ENCODE data around the gene SARS1. TPM values are rescaled to one million over a fixed set of nuclear protein-coding genes. Genes with fewer than 3 reads are reported as not detected.
A peak's percentile ranks its signal among the peaks of the same experiment; 100 is the strongest.

The SARS1 gene
- total RNA-seq, 1 donor from 2014 or later = 156 TPM

DNA sequence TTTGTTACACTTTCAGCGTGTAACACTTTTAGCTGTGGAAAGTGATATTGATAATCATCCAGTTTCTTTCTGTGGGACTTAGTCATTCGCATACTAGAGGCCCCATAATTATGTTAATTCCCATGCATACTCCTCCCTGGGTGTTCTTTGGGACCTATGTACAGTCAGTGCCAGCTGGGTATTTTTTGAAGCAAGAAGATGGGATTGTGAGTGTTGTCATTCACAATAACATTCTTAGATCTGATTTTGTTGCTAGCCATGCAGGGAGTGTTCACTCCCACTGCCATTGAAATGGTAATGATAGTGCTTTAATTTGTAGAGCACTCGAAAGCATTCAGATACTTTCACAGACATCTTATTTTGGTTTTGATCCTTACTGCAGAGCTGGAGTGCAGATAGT lies 11.6 kb downstream of the SARS1 start:
- peak overlapping the region; percentile 2 for H3K27ac Mint-ChIP-seq (ENCODE audit: unreplicated experiment)

GRCh38 chr1:109225711-109226445 lies 12.2 kb downstream of the SARS1 start:
- no peak for DNase-seq (ENCODE audit: low read depth, low spot score)
- no peaks in the 10 kb centered on the region for H3K27me3 Mint-ChIP-seq (ENCODE audit: low read depth)
- no peak overlapping the region for H3K27ac Mint-ChIP-seq (ENCODE audit: unreplicated experiment)
- no peak overlapping the region for H3K4me3 Mint-ChIP-seq
- peaks cover 53% of the 10 kb centered on the region for H3K4me1 Mint-ChIP-seq
- TF ChIP-seq, protein P1, sequence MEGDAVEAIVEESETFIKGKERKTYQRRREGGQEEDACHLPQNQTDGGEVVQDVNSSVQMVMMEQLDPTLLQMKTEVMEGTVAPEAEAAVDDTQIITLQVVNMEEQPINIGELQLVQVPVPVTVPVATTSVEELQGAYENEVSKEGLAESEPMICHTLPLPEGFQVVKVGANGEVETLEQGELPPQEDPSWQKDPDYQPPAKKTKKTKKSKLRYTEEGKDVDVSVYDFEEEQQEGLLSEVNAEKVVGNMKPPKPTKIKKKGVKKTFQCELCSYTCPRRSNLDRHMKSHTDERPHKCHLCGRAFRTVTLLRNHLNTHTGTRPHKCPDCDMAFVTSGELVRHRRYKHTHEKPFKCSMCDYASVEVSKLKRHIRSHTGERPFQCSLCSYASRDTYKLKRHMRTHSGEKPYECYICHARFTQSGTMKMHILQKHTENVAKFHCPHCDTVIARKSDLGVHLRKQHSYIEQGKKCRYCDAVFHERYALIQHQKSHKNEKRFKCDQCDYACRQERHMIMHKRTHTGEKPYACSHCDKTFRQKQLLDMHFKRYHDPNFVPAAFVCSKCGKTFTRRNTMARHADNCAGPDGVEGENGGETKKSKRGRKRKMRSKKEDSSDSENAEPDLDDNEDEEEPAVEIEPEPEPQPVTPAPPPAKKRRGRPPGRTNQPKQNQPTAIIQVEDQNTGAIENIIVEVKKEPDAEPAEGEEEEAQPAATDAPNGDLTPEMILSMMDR (conservative IDR thresholded peaks at IDR 0.05) = no peak
- H3K36me3 Mint-ChIP-seq (ENCODE audit: low read depth) = peaks cover 34% of the 10 kb centered on the region
- H3K9me3 Mint-ChIP-seq = no peaks in the 10 kb centered on the region

More for the DNA sequence above, 11.6 kb downstream of the SARS1 start:
- DNase-seq (ENCODE audit: low read depth, low spot score) = no peak
- H3K9me3 Mint-ChIP-seq = no peaks in the 10 kb centered on the region
- peaks cover 33% of the 10 kb centered on the region for H3K36me3 Mint-ChIP-seq (ENCODE audit: low read depth)
- peaks cover 50% of the 10 kb centered on the region for H3K4me1 Mint-ChIP-seq
- TF ChIP-seq, protein P1 (conservative IDR thresholded peaks at IDR 0.05) = no peak
- H3K27me3 Mint-ChIP-seq (ENCODE audit: low read depth) = no peaks in the 10 kb centered on the region
- no peak overlapping the region for H3K4me3 Mint-ChIP-seq

DNA sequence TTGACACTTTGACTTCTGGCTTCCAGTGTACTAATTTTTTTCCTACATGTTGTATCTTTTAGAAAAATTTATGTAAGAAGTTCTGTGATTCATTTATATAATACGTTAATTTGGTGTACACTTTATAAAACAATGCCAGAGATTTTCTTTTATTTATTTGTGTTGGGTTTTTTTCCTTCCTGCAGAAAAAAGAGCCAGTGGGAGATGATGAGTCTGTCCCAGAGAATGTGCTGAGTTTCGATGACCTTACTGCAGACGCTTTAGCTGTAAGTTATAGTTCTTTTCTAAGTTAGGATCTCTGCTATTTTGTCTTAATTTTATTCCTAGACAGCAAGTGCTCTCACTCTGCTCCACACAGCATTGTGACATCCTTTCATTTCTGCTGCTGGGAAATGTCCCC lies 14.4 kb downstream of the SARS1 start:
- H3K9me3 Mint-ChIP-seq = no peaks in the 10 kb centered on the region
- DNase-seq (ENCODE audit: low read depth, low spot score) = no peak
- H3K4me1 Mint-ChIP-seq = peaks cover 52% of the 10 kb centered on the region
- no peaks in the 10 kb centered on the region for H3K27me3 Mint-ChIP-seq (ENCODE audit: low read depth)
- H3K36me3 Mint-ChIP-seq (ENCODE audit: low read depth) = peaks cover 38% of the 10 kb centered on the region
- no peak overlapping the region for H3K27ac Mint-ChIP-seq (ENCODE audit: unreplicated experiment)
- TF ChIP-seq, protein P1 (conservative IDR thresholded peaks at IDR 0.05) = no peak
- H3K4me3 Mint-ChIP-seq = no peak overlapping the region

DNA sequence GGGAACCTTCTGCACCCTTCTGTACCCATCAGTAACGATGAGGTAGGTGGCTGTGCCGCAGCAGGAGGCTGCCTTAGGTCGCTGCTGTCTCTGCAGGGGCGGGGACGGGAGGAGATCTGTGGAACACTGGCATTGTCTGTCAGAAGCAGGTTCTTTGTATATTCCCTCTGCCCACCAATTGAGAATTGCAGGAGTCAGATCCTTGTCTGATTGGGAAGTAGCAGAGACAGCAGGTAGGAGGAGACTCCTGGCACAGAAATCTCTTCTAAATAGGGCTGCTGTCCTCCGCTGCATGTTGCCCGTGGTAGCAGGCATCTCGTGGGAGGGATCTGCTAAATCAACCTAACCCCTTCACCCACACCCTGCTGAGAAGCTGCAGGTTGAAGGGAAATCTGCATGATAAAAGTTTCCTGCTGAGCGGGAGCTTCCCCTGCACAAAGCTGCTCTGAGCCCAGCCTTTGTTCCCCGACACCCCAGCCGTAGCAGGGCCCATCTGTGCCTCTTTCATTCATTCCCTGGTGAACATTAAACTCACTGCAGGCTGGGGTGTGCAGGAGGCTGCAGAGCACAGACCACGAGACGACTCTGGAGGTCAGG lies 15.9 kb downstream of the SARS1 start:
- Mint-ChIP-seq H3K27me3 (ENCODE audit: low read depth) (no peaks in the 10 kb centered on the region), H3K27ac (ENCODE audit: unreplicated experiment) (peak overlapping the region; percentile 95), H3K36me3 (ENCODE audit: low read depth) (peaks cover 38% of the 10 kb centered on the region), H3K4me3 (peak overlapping the region; percentile 79), H3K4me1 (peaks cover 52% of the 10 kb centered on the region), H3K9me3 (no peaks in the 10 kb centered on the region)
- TF ChIP-seq, protein P1 (conservative IDR thresholded peaks at IDR 0.05) = no peak
- DNase-seq (ENCODE audit: low read depth, low spot score) = peak; percentile 70

GRCh38 chr1:109231066-109231465 lies 17.3 kb downstream of the SARS1 start:
- peaks cover 40% of the 10 kb centered on the region for H3K4me1 Mint-ChIP-seq
- H3K27me3 Mint-ChIP-seq (ENCODE audit: low read depth) = no peaks in the 10 kb centered on the region
- H3K4me3 Mint-ChIP-seq = no peak overlapping the region
- H3K27ac Mint-ChIP-seq (ENCODE audit: unreplicated experiment) = peak overlapping the region; percentile 68
- peaks cover 44% of the 10 kb centered on the region for H3K36me3 Mint-ChIP-seq (ENCODE audit: low read depth)
- DNase-seq (ENCODE audit: low read depth, low spot score) = no peak
- TF ChIP-seq, protein P1 (conservative IDR thresholded peaks at IDR 0.05) = no peak
- H3K9me3 Mint-ChIP-seq = no peaks in the 10 kb centered on the region
